ENCODE results near the gene EFCAB8.

- no peak for TF ChIP-seq CTCF (IDR thresholded peaks at IDR 0.05; ENCODE audit: low read depth, low read length, poor library complexity, severe bottlenecking)
- no peak for TF ChIP-seq EZH2phosphoT487 (IDR thresholded peaks at IDR 0.05; ENCODE audit: borderline replicate concordance, low read length)
Measured at GRCh38 chr20:32977281-32978008, 118.7 kb downstream of the EFCAB8 start.
